GM21528 (cell line): Measurements from ENCODE around the gene NR1I3.

Experiments used
- ATAC-seq: cut with Tn5 transposase; IDR thresholded peaks from one replicate; pipeline ENCODE4 v1.9.1; 2021; ENCODE audit warnings: mild to moderate bottlenecking, moderate library complexity; ENCODE audit not compliant: unreplicated experiment, low FRiP score

NR1I3 gene

DNA sequence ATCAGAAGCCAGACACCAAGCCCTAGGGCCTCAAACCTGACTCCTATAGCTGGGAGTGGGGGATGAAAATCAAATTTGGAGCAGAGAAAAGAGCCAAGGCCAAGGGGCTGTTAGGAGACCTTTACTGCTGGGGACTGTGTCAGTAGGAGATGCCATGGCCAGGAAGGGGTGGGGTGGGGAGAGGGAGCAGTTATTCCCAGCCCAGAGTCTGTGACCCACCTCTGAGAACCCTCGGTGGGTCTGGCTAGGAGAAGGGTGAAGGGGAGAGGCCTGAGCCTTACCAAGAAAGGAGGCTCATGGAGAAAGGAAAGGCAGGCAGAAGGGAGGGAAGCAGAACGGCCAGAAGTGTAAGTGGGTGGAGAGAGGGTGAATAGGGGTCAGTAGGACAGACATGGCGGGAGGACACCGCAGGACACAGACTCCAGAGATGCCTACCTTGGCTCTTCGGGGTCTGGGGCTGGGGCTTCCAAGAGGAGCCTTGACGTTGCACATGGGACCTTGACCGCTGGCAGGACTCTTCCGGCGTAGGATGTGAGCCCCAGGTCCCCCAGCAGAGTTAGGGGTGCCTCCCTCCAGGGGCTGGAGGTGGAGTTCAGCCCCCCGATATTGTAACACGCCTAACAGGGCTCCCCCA, 40.3 kb downstream of the NR1I3 start:
- ATAC-seq: no peak

- ATAC-seq: no peak
Observed at GRCh38 chr1:161196521-161197451, 41.2 kb downstream of the NR1I3 start.

- ATAC-seq: no peak
Observed at GRCh38 chr1:161196111-161196510, 41.9 kb downstream of the NR1I3 start.

GRCh38 chr1:161195171-161195570, 42.8 kb downstream of the NR1I3 start:
- peak; percentile 58 for ATAC-seq

- no peak for ATAC-seq
Observed at GRCh38 chr1:161193561-161194235, 44.3 kb downstream of the NR1I3 start.

DNA sequence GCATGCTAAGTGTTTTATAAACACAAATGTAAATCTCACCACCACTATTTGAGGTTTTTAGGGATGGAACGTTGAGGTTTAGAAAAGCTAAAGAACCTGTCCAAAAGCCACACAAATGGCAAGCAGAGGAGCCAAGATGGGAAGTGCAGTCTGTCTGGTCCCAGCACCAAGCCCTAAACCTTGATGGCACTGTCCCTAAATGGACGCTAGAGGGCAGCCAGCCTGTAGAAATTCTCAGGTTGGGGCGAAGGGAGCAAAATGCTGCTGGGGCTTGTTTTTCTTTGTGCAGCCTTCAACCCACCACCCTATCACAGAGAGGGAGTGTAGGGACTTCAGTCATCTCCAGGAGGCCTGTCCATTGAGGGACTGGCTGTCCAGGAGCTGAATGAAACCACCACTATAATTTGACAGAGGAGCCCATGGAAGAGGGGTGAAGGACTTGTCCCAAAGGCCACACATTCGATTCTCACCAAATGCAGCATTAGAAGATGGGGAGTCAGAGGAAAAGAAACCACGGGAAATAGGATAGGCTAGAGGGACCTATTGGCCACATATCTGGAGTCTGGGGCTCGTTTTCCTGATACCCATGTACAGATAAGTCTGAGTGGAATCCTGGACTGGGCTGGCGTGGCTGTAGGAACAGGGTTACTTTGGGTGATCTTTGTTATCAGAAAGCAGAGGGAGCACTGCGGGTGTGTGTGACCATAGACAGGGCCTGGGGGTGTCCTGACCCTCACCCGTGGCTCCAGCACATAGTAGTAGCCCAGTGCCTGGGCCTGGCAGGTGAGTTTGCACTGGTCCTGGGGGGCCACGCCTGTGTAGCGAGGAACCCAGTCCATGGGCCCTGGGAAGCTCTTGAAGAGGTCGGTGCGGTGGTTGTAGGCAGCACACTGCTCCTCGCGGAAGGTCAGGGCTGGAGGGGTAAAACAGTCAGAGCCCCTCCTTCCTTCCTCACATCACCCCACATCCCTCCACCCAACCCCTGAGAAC, 45.2 kb downstream of the NR1I3 start:
- ATAC-seq: no peak

DNA sequence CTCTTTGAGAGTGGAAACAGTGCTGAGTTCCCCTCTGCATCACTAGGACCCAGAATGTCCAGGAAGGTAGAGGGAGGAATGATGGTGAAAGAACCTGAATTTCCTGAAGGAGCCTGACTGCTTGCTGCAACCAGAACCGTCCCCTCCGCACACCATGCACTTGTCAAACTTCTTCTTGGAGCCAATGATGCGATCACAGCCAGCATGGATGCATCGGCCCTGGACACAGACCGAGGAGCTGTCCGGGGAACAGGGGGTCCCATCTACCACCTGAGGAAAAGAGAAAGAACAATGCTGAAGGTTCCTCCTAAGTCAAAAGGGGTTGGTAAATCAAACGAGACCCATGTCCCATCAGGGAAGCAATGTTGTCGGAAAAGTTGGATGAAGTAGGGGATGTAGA, 46.0 kb downstream of the NR1I3 start:
- ATAC-seq: no peak

DNA sequence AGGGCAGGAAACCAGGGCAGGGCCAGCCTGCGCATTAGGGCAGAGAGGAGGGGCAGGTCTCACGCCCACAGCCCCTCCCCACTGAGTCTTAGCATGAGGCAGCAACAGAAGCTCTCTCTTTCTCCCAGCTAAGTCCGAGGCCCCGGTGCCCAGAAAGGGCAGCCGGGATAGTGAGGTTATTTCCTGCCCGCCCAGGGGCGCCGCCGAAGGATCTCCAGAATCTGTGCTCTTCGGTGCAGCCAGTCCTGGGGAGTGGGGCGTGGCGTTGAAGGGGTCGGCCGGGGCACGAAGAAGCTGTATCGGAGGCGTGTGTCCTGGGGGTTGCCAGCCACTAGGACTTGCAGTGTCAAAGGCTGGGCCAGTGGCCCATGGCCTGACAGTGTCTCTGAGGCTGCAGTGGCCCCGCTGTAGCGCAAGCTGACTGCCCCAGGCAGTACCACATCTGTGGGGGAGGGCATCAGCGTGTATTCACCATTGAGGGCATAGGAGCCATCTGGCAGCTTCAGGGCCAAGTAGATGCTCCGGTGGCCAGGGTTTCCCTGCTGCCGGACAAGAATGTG, 47.0 kb downstream of the NR1I3 start:
- ATAC-seq: no peak

DNA sequence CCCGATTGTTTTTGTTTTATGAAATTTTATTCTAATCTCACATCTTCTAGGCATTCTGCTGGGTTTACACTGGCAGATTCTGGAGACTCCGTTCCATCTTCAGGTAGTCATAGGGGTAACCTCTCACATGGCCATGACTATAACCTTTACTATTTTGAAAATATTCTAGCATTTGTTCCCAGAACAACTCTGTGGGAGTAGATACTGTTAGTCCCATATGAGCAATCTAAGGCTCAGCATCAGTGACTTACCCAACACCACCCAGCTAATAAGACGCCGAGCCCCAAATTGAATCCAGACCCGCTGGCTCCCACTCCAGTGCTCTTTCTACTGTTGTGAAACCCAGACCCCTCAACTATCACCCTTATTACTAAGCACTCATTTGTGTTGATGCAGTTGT, 49.0 kb downstream of the NR1I3 start:
- ATAC-seq: no peak

DNA sequence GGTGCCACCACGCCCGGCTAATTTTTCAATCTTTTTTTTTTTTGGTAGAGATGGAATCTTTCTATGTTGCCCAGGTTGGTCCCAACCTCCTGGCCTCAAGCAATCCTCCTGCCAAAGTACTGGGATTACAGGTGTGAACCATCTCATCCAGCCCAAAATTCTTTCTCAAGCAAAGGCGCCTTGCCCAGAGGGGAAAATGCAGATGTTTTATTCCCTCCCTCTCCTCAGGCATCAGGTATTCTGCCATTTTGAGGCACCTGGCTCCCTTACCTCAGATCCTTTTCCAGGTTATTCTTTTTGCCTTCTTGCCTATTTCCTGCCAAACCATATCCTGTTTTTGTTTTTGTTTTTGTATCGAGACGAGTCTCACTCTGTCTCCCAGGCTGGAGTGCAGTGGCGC, 49.6 kb downstream of the NR1I3 start:
- ATAC-seq: no peak

GRCh38 chr1:161187311-161187710, 50.7 kb downstream of the NR1I3 start:
- ATAC-seq: no peak

DNA sequence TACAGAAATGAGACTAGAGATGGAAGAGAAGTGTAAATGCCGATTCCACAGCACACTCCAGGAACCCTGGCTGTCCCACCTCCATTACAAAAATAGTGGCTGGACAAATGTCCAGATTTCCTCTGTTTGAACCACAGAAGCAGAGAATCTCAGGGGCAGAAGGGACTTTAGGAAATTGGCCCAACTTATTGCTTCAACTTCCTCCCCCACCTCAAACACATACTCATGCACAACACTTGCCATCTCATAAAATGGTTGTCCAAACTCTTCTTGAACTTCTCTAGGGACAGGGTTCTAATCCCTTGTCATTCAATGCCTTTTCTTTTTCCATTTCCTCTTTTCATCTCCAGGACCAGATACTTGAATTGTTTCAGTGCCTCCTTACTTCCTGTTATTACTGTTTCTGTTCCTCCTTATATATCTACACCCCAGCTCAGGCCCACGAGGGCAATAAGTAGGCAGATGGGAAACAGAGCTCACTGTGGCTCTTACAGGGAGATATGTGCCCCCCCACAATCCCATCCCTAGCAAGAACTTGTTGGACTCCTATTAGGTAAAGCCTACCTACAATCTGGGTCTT, 52.2 kb downstream of the NR1I3 start:
- ATAC-seq: peak; percentile 27

- ATAC-seq: peak; percentile 52
Observed at GRCh38 chr1:161185282-161185682, 52.7 kb downstream of the NR1I3 start.

- no peak for ATAC-seq
Observed at GRCh38 chr1:161182214-161182613, 55.8 kb downstream of the NR1I3 start.

- no peak for ATAC-seq
Observed at GRCh38 chr1:161180639-161181038, 57.4 kb downstream of the NR1I3 start.

DNA sequence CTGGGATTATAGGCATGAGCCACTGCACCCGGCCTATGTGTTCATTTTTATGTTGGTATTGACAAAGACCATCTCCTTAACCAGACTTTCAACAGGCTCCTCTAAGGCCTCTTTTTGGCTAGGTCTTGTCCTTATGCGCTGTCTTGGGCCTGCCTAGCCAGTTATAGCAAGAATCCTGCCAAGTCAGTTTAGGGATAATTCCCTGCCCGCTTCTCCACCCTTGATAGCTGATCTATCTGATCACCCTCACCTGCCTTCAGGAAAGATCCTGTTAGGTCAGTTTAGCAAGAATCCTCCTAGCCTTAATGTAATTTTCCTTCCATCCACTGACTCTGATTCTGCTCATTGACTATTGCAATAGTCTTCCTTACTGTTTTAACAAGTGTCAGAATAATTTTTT, 58.3 kb downstream of the NR1I3 start:
- ATAC-seq: no peak
